ENCODE measurements around the gene CTBP2.
A peak's percentile ranks its signal among the peaks of the same experiment; 100 is the strongest.
"Not testable (repeated sequence)": the region's sequence is repeated elsewhere in the genome, so short reads cannot be mapped to it uniquely, and the experiment has no call there.

The CTBP2 gene

DNA sequence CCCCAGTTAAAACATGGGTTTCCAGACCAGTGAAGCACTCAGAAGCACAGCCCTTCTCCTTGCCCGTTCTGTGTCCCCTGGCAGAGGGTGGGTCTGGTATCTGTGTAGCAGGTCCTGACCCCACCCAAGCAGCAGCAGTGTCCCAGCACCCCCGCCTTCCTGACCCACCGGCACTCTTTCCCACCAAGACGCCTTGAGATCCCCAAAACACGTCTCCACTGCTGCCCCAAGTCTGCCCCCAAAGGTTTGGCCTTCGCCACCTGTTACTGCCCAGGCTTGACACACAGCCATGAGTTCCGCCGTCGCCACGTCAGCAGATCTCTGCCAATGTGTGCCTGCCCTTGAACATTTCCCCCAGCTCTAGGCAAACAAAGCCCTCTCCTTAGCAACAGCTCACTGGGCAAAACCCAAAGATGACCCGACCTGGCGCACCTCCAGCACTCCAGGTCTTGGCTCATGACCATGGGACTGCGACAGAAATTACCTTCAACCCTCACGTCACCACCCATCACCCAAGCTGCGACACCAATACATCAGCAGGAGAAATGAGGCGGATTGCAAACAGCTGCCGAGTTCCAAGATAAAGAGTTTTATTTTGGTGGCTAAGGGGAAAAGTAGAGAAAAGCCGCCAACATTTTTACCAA, 75.6 kb downstream of the CTBP2 start:
- DNase-seq, result no peak

DNA sequence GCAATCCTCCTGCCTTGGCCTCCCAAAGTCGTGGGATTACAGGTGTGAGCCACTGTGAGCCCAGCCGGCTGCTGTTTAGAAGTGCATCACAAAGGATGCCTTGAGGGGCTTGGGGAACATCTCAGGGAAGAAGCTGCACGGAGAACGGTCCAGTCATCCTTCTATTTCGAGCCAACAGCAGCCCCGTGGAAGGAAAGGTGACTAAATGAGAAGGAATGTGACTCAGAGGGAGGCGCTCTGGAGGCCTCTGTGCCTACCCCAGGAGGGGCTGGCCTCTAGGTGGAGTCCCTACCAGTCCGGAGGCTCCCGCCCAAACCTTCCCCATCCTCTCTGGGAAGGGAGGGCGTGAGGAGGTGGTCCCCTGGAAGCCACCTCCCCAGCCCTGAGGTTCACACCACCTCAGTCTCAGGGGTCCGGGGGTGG, 76.2 kb downstream of the CTBP2 start:
- DNase-seq, result no peak

DNA sequence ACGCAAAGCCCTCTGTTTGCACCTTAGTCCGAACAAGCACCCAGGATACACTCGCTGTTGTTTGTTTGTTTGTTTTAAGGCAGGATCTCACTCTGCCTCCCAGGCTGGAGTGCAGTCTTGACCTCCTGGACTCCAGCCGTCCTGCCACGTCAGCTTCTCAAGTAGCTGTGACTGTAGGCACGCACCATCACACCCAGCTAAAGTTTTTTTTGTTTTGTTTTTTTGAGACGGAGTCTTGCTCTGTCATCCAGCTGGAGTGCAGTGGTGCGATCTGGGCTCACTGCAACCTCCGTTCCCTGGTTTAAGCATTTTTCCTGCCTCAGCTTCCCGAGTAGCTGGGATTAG, 76.8 kb downstream of the CTBP2 start:
- no peak for DNase-seq

DNA sequence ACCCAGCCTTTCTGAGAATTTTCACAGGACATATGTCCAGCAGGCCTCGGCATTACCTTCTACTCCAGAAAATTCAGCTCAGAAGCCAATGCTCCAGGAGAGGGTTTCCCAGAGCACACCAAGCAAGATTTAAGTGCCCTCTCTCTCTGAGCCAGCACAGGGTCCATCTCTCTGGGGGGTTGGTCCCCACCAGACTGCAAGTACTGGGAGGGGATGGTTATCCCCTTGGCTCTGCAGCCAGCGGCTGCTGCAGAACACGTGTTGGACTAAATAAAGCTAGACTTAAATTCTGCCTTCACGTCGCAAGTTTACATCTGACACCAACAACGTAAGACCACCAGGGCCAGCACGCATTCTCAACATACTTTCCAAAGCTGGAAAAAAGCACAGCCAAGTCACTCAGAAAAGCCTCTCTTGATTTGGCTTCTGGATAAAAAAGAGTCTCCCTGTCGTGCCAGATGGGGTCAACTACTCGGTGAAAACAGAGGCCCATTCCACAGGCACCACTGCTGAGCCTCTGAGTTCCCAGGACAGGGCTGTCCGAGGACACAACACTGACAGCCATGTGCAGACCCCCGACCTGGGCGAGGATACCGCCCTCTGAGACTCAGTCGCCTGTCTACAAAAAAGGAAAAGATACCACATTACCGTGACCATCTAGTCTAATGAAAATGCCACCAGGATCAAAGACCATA, 77.3 kb downstream of the CTBP2 start:
- no peak for DNase-seq

DNA sequence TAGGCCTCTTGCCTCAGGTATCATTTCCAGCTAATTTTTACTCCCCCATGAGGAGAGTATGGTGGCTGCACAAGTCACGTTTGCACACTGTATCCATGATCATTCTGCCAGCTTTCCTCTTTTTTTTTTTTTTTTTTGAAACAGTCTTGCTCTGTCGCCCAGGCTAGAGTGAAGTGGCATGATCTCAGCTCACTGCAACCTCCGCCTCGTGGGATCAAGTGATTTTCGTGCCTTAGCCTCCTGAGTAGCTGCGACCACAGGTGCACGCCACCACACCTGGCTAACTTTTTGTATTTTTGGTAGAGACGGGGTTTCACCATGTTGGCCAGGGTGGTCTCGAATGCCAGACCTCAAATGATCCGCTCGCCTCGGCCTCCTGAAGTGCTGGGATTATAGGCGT, 77.9 kb downstream of the CTBP2 start:
- DNase-seq, result not testable (repeated sequence)

DNA sequence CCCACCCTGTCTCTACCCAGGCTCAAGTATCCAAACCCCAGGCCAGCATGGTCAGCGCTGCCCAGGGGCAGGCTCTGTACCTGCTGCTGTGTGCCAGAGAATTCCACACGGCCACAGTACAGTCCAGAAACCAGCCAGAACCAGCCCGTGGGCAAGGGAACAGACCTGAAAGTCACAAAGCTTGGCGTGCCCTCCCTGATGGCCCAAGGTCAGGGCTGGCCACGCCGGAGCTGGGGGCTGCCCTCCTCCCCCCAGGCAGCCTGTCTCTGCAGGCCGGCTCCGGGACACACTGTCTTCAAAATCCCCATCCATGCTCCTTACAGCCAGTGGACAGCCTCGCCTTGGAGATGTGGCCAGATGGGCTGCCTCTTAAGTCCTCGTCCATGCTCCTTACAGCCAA, 78.4 kb downstream of the CTBP2 start:
- DNase-seq, result no peak

DNA sequence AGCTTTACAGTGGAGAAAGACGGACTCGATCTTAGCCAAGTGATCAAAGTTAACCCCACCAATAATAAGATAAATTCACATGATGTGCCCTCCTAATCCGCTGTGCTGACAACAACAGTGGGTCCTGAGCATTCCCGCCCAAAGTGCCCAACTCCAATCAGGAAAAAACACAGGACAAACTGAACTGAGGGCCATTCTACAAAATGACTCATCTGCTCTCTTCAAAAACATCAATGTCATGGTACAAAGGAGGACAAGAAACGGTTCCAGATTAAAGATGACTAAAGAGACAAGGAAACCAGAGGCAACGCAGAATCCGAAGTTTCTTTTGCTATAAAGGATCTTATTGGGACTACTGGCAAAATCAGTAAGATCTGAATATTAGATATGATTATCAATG, 79.4 kb downstream of the CTBP2 start:
- no peak for DNase-seq

DNA sequence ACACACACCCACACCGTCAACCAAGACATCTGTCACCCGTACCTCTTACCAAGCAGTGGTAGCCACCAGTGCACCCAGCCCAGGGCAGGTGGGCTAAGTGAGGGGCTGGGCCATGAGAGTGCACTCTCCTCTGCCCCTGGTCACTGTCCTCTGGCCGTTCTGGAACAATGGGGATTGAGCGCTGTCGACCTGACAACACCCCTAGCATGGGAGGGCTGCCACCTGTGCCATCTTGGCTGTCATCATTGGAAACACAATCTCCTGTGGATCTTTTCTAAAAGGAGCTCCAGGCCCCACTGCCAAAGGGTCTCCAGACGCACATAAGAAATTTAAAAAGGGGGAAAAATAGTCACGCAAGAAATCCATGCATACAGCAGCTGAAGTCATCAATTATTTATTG, 80.1 kb downstream of the CTBP2 start:
- DNase-seq, result no peak

DNA sequence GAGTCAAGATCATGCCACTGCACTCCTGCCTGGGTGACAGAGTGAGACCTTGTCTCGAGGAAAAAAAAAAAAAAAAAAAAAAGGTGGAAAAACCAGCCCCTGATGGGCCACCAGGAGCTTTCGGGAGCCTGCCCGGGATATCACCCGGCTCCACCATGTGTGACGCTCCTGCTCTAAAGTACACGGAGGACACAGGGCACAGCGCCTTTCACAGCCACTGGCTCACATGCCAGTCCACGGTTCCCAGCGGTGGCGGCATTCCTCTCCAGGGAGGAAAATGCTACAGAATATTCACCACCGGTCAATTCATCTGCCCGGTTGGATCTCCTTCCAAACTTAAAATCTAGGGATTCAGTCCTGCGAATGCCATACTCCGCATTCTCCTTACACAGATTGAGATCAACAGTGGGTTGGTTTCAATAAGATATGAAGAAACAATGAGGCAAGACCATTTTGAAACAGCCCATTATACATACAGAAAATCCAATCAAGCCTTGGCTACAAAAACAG, 81.2 kb downstream of the CTBP2 start:
- DNase-seq, result no peak

DNA sequence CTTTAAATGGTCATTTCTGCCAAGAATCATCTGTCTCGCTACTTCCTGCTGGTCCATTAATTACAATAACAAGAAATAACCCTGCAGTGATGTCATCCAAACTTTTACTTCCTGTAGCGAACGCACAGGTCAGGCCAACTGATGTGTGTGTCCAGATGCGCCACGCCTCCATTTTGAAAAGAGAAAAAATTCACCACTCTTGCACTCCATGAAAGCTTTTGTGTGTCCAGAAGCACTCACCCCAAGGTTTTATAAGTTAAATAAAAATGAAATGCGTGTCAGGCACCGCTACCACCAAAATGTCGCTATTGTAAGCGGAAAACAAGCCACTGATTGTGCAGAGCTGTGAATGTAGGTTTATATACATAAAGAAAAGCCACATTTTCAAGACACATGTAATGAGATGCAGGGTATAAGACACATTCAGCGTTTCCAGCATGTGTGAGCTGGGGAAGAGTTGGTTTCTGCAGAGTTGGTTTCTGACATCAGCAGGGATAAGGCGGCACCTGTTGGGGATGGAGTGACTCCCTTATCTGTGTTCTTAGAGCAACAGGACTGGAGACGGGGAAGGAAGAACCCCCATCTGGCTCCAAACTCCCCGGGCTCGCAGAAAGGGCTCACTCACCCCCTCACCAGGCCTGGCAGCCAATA, 83.3 kb downstream of the CTBP2 start:
- no peak for DNase-seq

DNA sequence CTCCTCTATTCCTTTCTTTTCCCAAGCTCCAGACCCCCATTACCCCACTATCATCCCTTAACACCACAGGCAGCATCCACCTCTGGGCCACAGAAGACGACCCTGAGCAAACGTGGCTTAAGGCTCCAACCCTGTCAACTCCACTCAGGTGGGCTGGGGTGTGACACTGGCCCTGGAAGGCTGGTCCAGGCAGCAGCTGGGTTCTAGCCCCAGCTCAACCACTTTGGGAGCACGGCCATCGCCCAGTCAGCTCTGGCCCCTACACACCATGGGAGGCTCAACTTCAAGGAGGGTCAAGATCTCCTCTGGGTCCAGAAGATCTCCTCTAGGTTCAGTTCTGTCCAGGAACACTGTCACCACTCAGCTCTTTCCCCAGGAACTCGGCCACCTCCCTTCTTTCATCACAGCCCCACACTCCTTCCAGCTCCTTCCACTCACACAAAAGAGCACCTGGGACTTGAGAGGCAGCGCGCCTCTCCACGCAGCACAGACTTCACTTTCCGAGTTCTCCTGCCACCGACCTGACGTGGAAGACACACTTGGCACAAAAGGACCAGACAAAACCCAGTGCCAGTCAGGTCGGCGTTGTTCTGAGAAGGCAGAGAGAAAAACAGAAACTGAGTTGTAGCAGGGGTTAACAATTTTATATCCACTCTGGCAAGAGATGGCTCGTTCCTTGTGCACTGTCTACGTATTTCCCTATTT, 84.1 kb downstream of the CTBP2 start:
- no peak for DNase-seq

DNA sequence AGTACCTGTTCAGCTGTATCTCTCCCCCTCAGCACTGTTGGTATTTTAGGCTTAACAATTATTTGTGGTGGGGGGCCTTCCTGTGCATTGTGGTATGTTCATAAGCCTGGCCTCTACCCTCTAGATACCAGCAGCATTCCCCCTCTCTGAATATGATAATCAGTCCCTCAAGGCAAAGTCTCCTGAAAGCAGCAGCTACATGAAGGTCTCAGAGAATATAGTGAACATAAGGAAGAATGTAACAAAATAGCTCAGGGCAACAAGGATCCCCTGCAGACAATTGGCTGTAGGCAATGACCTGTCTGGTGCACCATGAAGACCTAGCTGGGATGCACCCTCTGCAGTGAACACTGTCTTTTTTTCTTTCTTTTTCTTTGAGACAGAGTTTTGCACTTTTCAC, 86.4 kb downstream of the CTBP2 start:
- DNase-seq, result no peak

DNA sequence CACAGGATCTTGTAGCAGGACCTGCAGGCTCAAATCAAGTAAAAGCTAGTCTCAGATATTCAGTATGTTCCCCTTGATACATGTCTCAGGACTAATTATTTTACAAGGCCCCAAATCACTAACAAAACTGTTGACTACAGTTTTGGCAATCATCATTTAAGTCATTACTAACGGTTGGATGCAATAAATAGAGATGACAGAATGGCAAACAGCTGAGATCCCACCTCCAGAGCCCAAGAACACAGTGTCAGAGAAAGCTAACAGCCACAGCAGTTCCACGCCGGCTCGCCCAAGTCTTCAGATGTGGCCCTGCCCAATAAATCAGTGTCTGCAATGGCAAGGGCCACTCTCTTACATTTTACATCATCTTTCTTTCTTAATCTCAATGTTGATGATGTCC, 87.6 kb downstream of the CTBP2 start:
- no peak for DNase-seq

DNA sequence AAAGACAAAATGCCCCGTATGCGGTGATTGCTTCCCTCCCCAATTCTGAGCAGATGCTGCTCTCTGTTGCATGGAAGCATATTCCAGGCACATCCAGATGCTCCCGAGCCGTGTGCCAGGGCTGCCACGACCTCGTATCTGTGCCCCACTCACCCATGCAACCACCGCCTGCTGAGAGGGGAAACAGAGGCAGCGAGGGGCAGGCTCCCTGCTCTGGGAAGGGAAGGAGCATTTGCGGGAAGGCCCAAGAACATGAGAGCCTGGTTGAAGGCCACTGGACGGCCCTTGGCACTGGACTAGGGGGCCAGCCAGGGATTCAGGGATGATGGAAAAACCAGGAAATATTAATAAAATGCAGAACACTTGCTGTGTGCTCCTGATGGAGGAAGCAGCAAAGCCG, 89.4 kb downstream of the CTBP2 start:
- DNase-seq, result no peak

DNA sequence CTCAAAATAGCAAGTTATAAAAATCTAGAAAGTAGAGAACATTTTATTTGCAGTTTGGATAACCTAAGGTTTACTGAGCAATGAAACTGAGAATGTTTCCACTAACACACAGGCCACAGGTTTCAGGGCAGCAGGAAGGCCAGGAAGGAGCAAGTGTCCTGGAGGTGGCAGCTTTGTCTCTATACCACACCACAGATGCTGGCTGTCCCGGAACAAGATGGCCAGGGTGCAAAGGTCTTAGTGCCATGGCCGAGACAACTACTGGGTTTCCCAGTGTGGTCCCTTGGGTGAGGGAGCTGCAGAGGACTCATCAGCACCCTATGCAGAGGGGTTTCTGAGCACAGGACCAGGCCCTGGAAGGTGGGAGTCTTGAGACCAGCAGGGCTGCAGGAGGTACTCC, 92.0 kb downstream of the CTBP2 start:
- DNase-seq, result no peak

DNA sequence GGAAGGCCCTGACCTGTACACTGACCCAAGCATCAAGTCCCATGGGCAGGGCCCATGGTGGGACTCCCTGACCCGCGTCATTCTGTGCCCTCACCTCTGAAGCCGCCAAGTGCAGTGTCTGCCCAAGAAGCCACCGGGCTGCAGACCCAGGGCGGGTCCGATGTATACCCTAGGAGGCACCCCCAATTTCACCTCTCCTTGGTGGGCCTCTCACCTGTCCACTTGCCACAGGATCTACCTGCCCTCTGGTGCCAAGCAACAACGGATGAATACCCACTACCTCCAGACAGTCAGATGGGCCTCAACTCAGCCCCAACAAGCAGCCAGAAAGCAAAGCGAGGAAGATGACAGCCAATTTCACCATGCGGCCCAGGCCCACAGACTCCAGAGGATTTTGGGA, 92.6 kb downstream of the CTBP2 start:
- no peak for DNase-seq

DNA sequence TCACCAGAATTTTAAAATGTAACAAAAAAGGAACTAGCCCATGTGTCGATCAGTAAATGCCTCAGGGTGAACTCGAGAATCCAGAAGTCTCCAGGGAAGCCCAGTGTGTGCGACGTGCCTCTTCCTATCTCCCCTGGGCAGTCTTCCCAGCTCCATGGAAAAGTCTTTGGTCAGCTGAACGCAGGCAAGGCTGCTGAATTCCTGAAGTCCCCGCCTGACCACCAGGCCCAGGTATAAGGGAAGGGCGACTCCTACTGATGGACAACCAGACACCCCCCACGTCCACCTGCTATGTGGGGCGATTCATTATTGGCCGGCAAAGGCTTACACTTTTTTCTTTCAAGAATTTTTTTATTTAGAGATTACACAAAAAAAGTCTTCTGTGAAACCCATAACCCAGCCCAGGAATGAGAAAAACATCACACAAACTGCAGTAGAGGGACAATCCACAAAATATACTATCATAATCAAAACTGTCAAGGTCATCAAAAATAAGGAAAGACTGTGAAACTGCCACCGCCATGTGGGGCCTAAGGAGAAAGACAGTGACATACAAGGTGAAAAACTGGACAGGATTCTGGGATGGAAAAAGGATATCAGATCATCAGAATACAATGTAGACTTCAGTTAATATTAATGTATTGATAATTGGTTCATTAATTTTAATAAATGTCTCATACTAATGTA, 93.5 kb downstream of the CTBP2 start:
- DNase-seq, result no peak

DNA sequence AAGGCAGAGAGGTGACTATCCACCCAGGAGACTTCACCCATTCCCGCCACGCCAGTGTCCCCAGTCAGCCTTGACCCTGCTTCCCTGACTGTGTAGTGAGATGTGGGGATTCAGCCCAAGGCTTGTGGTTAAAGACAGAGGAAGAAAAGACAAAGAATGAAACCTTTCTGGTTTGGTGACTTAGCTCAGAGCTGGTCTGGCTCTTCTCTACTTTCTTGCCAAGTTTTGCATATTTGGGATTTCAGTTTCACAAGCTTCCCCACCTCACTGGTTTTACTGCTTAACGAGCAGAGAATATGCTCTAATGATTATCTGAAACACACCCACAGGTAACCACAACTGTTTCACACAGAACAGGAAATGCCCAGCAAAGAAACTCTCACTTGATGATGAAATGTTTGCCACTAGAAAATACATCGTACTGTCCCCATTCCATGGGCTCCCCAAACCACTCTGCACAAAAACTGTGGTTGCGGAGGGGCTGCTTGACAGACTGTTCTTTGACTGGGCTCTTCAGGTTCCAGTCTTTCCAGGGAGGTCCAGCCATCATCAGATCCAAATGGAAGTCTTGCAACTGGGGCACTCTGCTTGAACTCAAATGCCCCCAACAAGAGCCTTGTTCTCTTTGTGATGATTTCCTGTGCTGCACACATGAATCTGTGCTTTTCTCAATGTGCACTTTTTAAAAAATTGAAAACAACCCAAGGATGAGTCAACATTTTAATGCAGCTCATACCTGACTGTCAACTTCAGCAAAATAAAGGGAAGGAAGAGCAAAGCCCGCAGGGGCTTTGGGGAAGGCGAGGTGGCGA, 95.5 kb downstream of the CTBP2 start:
- peak; percentile 43 to 50 for DNase-seq

DNA sequence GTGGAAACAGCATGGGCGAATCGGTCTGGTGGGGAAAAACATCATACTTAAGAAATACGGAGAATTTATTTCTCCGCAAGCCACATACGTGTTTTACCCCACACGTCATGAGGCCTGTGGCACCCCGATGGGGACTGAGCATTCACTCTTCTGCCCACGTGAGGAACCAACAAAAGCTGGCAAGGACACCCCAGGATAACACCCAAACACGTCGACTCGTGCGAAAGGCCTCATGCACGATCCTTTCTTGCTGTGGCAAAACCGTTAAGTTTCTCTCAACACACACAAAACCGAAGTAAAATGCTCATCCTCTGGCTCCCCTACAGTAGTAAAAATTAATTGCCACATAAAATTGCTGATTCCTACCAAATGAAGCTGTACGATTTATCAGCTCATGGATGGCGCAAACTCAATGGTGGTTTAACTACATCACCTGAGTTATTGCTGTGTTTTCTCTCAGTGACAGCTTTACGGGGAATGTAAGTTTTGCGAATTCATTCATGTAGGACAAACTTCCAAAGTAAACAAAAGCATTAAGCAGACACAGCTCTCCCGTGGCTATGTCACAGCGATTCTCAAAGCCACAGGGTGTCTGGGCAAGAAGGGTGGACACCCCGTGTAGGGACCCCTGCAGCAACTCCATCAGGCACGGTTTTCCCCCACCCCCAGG, 97.0 kb downstream of the CTBP2 start:
- DNase-seq, result no peak

DNA sequence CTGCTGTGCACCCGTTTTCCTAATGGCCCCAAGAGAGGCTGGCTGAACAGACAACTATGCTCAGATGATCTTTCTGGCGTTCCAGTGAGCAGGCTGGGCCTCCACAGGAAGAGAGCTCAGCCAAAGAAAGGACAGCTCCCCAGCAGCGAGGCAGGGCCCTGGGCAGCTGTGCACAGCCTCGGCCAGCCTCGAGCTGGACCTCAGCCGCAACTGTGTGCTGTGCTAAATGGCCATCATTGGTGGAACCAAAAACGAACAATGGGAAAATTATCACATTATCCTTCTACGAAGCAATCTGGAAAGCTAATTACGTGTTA, 97.5 kb downstream of the CTBP2 start:
- DNase-seq, result no peak

DNA sequence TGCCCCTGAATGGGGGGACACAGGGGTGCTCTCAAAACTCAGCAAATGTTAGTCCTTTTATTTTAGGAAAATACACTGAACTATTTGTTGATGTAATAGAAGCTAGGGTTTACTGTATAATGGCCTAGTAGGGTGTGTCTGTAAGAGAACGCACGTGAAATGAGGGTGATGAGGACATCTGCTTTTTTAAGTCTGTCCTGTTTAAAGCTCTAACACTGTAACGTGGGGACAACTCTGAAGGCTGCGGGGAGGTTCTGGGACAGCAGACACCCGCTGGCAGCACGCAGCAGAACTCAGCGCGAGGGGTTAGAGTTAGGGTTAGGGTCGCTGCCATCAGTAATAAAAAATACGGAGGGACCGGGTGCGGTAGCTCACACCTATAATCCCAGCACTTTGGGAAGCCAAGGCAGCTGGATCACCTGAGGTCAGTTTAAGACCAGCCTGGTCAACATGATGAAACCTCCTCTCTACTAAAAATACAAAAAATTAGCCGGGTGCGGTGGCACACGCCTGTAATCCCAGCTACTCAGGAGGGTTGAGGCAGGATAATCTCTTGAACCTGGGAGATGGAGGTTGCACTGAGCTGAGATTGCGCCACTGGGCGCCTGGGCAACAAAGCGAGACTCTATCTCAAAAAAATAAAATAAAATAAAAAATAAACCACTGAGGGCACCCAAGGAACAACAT, 98.0 kb downstream of the CTBP2 start:
- DNase-seq, result no peak
